Testis (tissue), 2 donors: ENCODE results near the gene KLK7.

Experiments
- CTCF ChIP-seq, 3 experiments: fragments of 450-650 bp in 2 of 3; fragments of 200-600 bp in 1 of 3; sonication (generic) in 1 of 3; IDR thresholded peaks; one replicate each; pipeline ENCODE4 v1.5.1; 2016 to 2019; ENCODE audit warnings: antibody characterized with exemption in 3 of 3, mild to moderate bottlenecking in 2 of 3, moderate library complexity in 1 of 3
- POLR2A ChIP-seq: fragments of 450-650 bp; IDR thresholded peaks from one replicate; pipeline ENCODE4 v1.6.1; 2017; ENCODE audit warnings: antibody characterized with exemption, mild to moderate bottlenecking, moderate library complexity

DNA sequence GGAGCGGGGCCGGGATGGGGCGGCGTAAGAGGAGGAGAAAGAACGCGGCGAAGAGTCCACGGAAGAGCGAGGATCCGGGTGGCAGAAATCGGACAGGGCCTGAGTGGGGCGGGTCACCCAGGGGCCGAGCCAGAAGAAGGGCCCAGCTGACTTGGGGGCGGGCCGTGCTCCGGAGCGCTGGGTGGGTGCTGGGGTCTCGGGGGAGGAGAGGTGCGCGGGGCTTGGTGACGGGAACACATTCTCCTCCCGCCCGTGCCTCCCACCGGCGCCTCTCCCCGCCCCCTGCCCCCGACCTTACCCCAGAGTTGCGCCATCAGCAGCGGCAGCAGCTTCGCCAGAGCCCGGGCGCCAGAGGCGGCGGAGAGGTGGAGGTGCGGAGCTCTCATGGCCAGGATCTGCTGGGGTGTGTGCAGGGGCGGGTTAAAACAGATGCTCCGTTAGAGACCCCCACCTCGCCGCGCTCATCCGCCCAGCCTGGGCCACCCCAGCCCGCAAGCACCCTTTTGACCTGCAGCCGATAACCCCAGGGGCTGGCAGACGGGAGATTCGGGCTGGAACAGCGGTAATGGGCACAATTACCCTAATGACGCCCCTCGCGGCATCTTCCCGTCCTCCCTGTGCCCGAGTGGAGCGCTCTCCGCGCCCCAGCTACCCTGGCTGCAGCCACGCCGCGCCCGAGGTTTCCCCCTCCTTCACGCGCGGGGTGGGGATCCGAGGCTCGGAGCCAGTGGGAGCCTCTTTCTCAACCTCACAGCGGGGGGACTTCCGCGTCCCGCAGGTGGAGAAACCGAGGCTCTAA lies 35.2 kb upstream of the KLK7 start:
- no peak for TF ChIP-seq CTCF (IDR thresholded peaks at IDR 0.05)
- no peak for TF ChIP-seq POLR2A
